ENCODE results near the gene CDH4.

CDH4 gene

DNA sequence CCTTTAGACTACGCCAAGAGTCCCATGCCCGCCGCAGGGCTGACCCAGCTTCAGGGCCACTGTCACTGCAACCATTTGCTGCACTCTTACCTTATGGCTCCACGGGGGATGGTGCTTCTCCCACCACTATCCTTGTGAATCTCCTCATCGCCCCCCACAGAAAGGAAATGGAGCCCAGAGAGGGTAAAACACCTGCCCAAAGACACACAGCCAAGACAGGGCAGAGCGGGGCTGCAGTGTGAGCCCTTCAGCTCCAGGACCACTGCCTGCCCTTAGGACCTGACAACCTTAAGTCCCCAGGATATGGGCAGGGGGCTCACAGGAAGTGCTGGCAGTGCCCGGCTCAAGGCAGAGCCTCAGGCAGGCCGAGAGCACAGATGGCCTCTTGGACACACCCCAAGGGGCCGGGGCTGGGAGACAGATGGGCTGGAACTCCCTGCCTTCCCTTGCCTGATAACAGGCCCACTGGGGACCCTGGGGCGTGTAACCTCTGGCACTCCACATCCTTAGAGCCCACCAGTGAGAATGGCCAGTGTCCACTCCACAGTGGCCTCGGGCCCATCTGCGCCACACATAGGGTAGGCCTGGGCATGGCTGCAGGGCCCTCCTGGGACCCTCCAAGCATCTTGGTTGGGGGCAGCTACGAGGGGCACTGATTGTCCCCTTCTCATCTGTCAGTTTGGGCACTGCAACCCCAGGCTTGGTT is 548.5 kb downstream of the CDH4 start:
- Mint-ChIP-seq H3K27me3 (peaks cover 25% of the 10 kb centered on the region), H3K4me3 (no peak overlapping the region), H3K27ac (ENCODE audit: low read depth) (no peak overlapping the region), H3K9me3 (no peaks in the 10 kb centered on the region), H3K4me1 (no peaks in the 10 kb centered on the region), H3K36me3 (ENCODE audit: insufficient read depth) (no peaks in the 10 kb centered on the region)
- DNase-seq (ENCODE audit: low spot score in 2 of 2) = no peak
- ATAC-seq (replicated peaks; ENCODE audit: extremely low read depth, poor library complexity, severe bottlenecking) = no peak

DNA sequence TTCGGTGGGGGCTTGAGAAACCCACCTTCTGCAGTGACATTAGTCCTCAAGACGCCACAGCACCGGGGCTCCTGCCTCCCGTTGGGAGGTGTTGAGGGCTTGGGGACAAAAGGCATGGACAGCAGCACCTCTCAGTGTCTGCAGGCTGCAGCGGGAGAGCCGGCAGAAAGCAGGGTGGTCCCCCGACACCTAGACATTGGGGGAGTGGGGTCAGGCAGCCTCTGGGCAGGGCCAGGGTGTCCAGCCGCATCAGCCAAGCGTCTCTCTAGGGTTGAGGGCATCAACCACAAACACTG is 549.0 kb downstream of the CDH4 start:
- H3K4me3 Mint-ChIP-seq = no peak overlapping the region
- no peaks in the 10 kb centered on the region for H3K4me1 Mint-ChIP-seq
- H3K27ac Mint-ChIP-seq (ENCODE audit: low read depth) = no peak overlapping the region
- H3K27me3 Mint-ChIP-seq = peaks cover 23% of the 10 kb centered on the region
- ATAC-seq (replicated peaks; ENCODE audit: extremely low read depth, poor library complexity, severe bottlenecking) (no peak), DNase-seq (ENCODE audit: low spot score in 2 of 2) (no peak)
- no peaks in the 10 kb centered on the region for H3K36me3 Mint-ChIP-seq (ENCODE audit: insufficient read depth)
- H3K9me3 Mint-ChIP-seq = no peaks in the 10 kb centered on the region

DNA sequence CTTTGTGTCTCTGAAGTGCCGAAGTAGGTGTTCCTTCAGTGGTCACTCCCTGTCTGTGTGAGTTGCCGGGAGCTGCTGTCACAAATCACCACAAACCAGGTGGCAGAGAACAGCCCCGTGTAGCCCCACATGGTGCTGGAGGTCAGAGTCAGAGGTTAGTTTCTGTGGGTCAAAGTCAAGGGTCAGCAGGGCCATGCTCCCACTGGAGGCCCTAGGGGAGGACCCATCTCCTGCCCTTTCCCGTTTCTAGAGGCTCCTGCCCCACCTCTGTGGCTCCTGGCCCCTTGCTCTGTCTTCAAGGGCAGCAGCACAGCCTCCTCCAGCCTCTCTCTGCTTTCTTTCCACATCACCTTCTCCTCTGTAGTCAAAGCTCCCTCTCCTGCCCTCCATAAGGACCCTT is 549.4 kb downstream of the CDH4 start:
- no peak for ATAC-seq (replicated peaks; ENCODE audit: extremely low read depth, poor library complexity, severe bottlenecking)
- no peaks in the 10 kb centered on the region for H3K4me1 Mint-ChIP-seq
- H3K4me3 Mint-ChIP-seq = no peak overlapping the region
- H3K36me3 Mint-ChIP-seq (ENCODE audit: insufficient read depth) = no peaks in the 10 kb centered on the region
- H3K9me3 Mint-ChIP-seq = no peaks in the 10 kb centered on the region
- peaks cover 23% of the 10 kb centered on the region for H3K27me3 Mint-ChIP-seq
- DNase-seq (ENCODE audit: low spot score in 2 of 2) = no peak
- no peak overlapping the region for H3K27ac Mint-ChIP-seq (ENCODE audit: low read depth)

DNA sequence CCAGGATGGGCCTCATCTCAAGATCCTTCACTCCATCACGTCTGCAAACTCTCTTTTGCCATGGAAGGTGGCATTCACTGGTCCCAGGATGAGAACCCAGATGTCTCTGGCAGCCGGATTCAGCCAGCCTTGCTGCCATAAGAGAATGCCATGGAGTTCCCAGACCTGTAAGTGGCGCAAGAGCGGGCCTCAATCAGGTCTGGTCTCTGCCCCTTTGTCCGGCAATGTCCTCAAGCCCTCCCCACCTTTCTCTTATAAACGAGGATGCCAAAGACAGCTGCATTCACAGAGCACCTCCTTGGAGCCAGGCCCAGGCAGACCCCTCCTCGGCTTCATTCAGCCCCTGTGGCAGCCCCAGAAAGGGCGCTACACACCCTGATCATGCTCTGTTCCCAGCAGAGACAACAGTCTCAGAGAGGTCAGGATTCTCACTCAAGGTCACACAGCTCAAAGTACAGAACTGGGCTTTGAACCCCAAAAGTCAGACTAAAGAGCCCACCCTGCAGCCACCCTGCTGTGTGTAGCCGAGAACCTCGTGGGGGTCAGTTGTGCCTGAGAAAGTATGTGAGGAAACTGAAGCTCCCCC is 549.9 kb downstream of the CDH4 start:
- Mint-ChIP-seq H3K4me3 (no peak overlapping the region), H3K27me3 (peaks cover 23% of the 10 kb centered on the region), H3K27ac (ENCODE audit: low read depth) (no peak overlapping the region), H3K9me3 (no peaks in the 10 kb centered on the region), H3K4me1 (no peaks in the 10 kb centered on the region), H3K36me3 (ENCODE audit: insufficient read depth) (no peaks in the 10 kb centered on the region)
- ATAC-seq (replicated peaks; ENCODE audit: extremely low read depth, poor library complexity, severe bottlenecking) (no peak), DNase-seq (ENCODE audit: low spot score in 2 of 2) (no peak)

DNA sequence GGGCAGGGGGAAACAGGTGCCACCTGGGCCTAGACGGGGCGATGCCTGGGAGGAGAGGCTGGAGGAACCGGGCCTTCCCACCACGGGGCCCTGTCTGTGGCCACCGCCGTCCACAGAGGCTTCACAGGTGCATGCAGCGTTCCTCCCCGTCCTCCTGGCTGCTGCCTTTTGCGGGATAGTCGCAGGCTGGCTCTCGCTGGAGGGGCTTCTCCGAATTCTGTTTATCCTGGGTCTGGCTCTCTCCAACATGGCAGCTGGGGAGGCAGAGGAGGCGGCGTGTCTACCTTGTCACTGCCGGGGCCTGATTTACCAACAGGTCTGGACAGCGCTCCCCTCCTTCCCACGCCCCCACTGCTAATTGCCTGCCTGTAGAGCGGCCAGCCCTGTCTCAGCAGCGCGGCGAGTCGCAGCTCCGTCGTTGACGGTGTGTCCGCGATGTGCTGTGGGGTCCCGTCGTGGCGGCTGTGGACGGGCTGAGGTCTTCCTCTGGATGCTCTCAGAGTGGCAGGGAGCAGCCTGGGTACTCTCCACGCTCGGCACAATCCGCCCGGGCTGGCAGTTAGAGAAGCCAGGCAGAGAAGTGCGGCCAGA is 550.8 kb downstream of the CDH4 start:
- H3K27ac Mint-ChIP-seq (ENCODE audit: low read depth) = no peak overlapping the region
- peaks cover 23% of the 10 kb centered on the region for H3K27me3 Mint-ChIP-seq
- H3K9me3 Mint-ChIP-seq = no peaks in the 10 kb centered on the region
- ATAC-seq (replicated peaks; ENCODE audit: extremely low read depth, poor library complexity, severe bottlenecking) (no peak), DNase-seq (ENCODE audit: low spot score in 2 of 2) (no peak)
- no peaks in the 10 kb centered on the region for H3K36me3 Mint-ChIP-seq (ENCODE audit: insufficient read depth)
- H3K4me1 Mint-ChIP-seq = no peaks in the 10 kb centered on the region
- no peak overlapping the region for H3K4me3 Mint-ChIP-seq

DNA sequence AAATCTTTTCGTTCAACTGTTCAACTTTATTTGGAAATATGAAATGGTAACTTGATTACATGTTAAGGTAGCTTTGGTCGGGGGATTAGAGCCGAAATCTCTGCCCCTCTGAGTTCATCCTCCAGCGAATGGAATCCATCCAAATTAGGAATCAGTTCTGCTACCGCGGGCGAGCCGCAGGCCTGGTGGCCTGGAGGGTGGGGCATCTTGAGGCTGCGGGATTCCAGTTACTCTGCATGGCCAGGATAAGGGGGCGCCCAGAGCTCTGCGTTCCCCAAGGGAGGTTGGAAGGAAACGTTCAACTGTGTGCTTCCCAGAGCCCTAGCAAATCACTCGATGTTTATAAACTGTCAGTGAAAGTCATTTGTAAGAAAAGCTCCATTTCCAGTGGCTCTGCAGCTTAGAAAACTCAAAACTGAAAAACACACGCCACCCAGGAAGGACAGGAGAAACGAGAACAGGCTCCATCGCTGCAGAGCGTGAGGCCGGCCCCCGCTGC is 551.4 kb downstream of the CDH4 start:
- Mint-ChIP-seq H3K9me3 (no peaks in the 10 kb centered on the region), H3K4me1 (no peaks in the 10 kb centered on the region), H3K27ac (ENCODE audit: low read depth) (no peak overlapping the region), H3K27me3 (peaks cover 23% of the 10 kb centered on the region), H3K36me3 (ENCODE audit: insufficient read depth) (no peaks in the 10 kb centered on the region), H3K4me3 (no peak overlapping the region)
- DNase-seq (ENCODE audit: low spot score in 2 of 2) = no peak
- no peak for ATAC-seq (replicated peaks; ENCODE audit: extremely low read depth, poor library complexity, severe bottlenecking)

DNA sequence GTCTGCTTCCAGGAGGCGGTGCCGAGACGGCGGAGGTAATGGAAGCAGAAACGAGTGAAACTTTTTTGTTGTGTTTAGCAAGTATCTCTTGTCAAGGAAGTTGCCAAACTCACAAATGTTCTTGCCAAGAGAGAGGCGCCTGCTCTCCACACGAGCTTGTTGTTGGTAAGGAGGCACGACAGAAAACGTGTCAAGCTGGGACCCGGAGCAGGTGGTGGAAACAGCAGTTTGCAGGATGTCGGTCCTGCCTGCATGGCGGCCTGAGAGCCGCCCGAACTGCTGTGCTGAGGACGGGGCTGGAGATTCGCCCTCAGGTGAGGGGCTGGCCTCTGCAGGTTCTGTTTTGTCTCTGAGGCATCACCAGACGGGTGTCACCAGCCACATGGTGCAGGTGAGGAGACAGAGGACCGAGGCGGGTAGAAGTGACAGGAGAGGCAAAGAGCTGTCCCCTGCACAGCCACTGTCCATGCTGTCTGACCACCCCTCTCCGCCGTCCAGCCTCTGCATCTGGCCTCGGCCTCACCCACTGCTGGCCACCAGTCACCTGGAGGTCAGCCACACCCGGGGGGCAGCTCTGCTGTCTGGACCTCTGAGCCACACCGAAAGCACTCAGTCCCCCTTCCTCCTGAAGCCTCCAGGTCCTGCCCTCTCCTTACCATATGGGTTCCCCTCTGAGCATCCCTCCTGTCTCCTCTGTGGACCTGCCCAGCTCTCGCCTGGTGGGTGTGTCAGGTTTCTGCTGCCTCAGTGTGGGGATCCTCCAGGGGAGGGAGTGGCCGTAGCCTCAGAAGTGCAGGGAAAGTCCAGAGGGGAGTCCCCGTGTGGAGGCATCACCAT is 552.1 kb downstream of the CDH4 start:
- Mint-ChIP-seq H3K27me3 (peaks cover 23% of the 10 kb centered on the region), H3K27ac (ENCODE audit: low read depth) (no peak overlapping the region), H3K4me3 (no peak overlapping the region), H3K36me3 (ENCODE audit: insufficient read depth) (no peaks in the 10 kb centered on the region), H3K9me3 (no peaks in the 10 kb centered on the region), H3K4me1 (no peaks in the 10 kb centered on the region)
- ATAC-seq (replicated peaks; ENCODE audit: extremely low read depth, poor library complexity, severe bottlenecking) = no peak
- no peak for DNase-seq (ENCODE audit: low spot score in 2 of 2)

DNA sequence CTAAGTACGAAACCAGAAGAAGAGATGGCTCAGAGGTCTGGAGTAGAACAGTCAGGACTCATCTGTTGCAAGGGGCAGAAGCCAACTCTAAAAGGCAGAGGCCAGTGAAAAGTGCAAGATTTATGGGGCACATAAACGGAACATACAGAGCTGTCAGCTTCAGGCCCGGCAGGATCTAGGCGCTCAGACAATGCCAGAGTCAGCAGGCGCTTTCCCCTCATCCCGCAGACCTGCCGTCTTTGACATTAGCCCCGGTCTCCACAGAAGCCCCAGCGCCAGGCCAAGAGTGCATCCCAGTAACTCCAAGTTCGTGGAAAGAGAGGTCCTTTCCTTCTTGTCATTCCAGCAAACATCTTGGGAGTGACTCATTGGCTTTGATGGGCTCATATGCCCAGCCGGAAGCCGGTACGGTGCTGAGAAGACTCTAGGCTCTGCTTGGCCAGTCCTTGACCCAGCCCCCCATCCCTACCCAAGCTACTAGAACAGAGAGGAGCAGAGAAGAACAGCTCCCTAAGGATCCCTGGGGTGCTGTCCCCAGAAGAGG is 552.8 kb downstream of the CDH4 start:
- ATAC-seq (replicated peaks; ENCODE audit: extremely low read depth, poor library complexity, severe bottlenecking) = no peak
- no peaks in the 10 kb centered on the region for H3K4me1 Mint-ChIP-seq
- H3K27ac Mint-ChIP-seq (ENCODE audit: low read depth) = no peak overlapping the region
- no peaks in the 10 kb centered on the region for H3K36me3 Mint-ChIP-seq (ENCODE audit: insufficient read depth)
- H3K4me3 Mint-ChIP-seq = no peak overlapping the region
- H3K9me3 Mint-ChIP-seq = no peaks in the 10 kb centered on the region
- no peak for DNase-seq (ENCODE audit: low spot score in 2 of 2)
- peaks cover 23% of the 10 kb centered on the region for H3K27me3 Mint-ChIP-seq

DNA sequence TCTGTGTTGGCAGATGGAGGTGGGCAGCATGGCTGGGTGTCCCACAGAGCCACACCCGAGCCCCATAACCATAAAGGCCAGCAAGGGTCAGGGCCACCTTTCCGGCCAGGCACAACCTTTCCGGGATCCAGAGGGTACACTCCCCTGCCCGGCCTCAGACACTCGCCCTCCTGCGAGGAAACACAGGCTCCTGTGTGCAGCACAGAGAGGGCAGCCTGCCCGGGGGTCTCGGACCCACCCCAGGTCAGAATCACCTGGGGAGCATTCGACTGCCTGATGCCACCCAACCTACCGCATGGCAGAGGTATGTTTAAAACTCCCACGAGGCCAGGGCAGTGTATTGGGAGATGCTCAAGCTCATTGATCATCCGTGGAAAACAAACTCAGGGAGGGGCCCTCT is 553.3 kb downstream of the CDH4 start:
- no peaks in the 10 kb centered on the region for H3K4me1 Mint-ChIP-seq
- H3K4me3 Mint-ChIP-seq = no peak overlapping the region
- H3K27ac Mint-ChIP-seq (ENCODE audit: low read depth) = no peak overlapping the region
- no peaks in the 10 kb centered on the region for H3K9me3 Mint-ChIP-seq
- ATAC-seq (replicated peaks; ENCODE audit: extremely low read depth, poor library complexity, severe bottlenecking) = no peak
- H3K36me3 Mint-ChIP-seq (ENCODE audit: insufficient read depth) = no peaks in the 10 kb centered on the region
- H3K27me3 Mint-ChIP-seq = peaks cover 23% of the 10 kb centered on the region
- no peak for DNase-seq (ENCODE audit: low spot score in 2 of 2)

DNA sequence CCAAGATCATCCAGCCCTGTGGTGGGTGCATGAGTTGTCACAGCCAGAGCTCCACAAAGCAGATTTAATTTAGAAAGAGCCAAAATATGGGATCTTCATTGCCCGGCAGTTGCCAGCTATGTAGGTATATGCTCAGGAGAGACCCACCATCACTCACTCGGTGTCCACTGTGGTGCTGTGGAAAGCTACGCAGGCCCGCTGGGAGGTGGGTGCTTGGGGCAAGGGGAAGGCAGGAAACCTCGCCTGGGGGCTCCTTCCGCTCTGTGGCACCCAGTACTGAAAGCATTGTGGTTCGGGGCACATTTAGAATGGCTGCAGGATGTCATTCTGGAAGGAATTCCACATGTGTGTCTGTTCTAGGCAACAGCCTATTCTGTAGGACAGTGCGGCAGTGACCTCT is 553.7 kb downstream of the CDH4 start:
- ATAC-seq (replicated peaks; ENCODE audit: extremely low read depth, poor library complexity, severe bottlenecking) = no peak
- peaks cover 23% of the 10 kb centered on the region for H3K27me3 Mint-ChIP-seq
- no peak overlapping the region for H3K27ac Mint-ChIP-seq (ENCODE audit: low read depth)
- DNase-seq (ENCODE audit: low spot score in 2 of 2) = no peak
- H3K36me3 Mint-ChIP-seq (ENCODE audit: insufficient read depth) = no peaks in the 10 kb centered on the region
- no peak overlapping the region for H3K4me3 Mint-ChIP-seq
- H3K9me3 Mint-ChIP-seq = no peaks in the 10 kb centered on the region
- H3K4me1 Mint-ChIP-seq = no peaks in the 10 kb centered on the region

DNA sequence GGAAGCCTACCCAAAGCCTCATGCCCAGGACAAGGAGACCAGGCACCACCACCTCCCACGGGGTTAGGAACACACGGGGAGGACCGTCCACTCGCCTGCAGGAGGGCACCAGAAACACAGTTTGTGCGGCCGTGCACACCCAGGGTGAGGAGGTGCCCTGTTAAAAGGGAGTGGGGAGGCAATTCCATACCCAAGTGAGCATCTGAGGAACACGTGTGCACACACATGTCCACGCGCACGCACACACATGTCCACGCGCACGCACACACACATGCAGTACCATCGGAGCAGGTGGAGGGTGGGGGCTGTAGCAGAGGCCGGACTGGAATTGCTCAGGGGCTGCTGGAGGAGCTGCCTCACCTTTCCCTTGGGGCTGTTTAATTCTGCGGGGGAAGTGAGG is 554.3 kb downstream of the CDH4 start:
- no peaks in the 10 kb centered on the region for H3K4me1 Mint-ChIP-seq
- DNase-seq (ENCODE audit: low spot score in 2 of 2) = no peak
- ATAC-seq (replicated peaks; ENCODE audit: extremely low read depth, poor library complexity, severe bottlenecking) = no peak
- H3K36me3 Mint-ChIP-seq (ENCODE audit: insufficient read depth) = no peaks in the 10 kb centered on the region
- H3K4me3 Mint-ChIP-seq = no peak overlapping the region
- peaks cover 21% of the 10 kb centered on the region for H3K27me3 Mint-ChIP-seq
- no peak overlapping the region for H3K27ac Mint-ChIP-seq (ENCODE audit: low read depth)
- H3K9me3 Mint-ChIP-seq = no peaks in the 10 kb centered on the region

DNA sequence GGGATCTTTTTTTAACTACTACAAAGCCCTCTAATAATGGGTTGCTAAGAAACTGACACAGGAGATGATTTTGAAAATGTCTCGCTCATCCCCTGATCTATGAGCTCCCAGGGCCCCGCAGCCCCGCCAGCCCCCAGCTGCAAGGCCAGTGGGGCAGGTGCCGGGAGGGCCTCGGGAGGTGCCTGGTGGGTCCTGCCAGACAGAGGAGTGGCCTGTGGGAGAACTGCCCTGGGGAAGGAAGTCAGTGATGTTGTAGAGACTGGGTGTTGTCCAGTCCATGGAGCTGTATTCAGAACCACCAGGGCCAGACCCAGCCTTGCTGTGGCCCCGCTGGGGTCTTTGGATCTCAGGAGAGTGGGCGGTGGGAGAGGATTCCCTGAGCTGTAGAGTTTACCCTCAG is 554.9 kb downstream of the CDH4 start:
- Mint-ChIP-seq H3K4me3 (no peak overlapping the region), H3K4me1 (no peaks in the 10 kb centered on the region), H3K27ac (ENCODE audit: low read depth) (no peak overlapping the region), H3K27me3 (peaks cover 14% of the 10 kb centered on the region), H3K9me3 (no peaks in the 10 kb centered on the region), H3K36me3 (ENCODE audit: insufficient read depth) (no peaks in the 10 kb centered on the region)
- DNase-seq (ENCODE audit: low spot score in 2 of 2) (no peak), ATAC-seq (replicated peaks; ENCODE audit: extremely low read depth, poor library complexity, severe bottlenecking) (no peak)

Data from central memory CD8-positive, alpha-beta T cell (primary cell).